Neural cell (in vitro differentiated cells): ENCODE measurements around the gene TMEM117.

Source experiments
- EP300 ChIP-seq: fragments of 450-650 bp; conservative IDR thresholded peaks from 2 replicates; pipeline ENCODE4 v1.6.1; 2014; ENCODE audit warnings: antibody characterized with exemption, mild to moderate bottlenecking, moderate library complexity; ENCODE audit not compliant: poor library complexity, severe bottlenecking
- EZH2 ChIP-seq: fragments of 200-600, 300-800 bp; shearing (Covaris generic), sonication (generic); IDR thresholded peaks from 2 replicates; pipeline ENCODE4 v1.6.1; 2014; ENCODE audit warnings: antibody characterized with exemption, low read length, borderline replicate concordance, mild to moderate bottlenecking; ENCODE audit not compliant: insufficient read depth, poor library complexity, severe bottlenecking
- MXI1 ChIP-seq: fragments of 450-650 bp; conservative IDR thresholded peaks from 2 replicates; pipeline ENCODE4 v1.6.1; 2014; ENCODE audit warnings: antibody characterized with exemption, mild to moderate bottlenecking; ENCODE audit not compliant: poor library complexity, severe bottlenecking
- POLR2AphosphoS5 ChIP-seq: IDR thresholded peaks from 2 replicates; pipeline ENCODE4 v1.6.1; 2012
- RAD21 ChIP-seq: fragments of 450-650 bp; conservative IDR thresholded peaks from 2 replicates; pipeline ENCODE4 v1.6.1; 2014; ENCODE audit warnings: antibody characterized with exemption, mild to moderate bottlenecking, moderate library complexity
- TAF1 ChIP-seq: IDR thresholded peaks from 2 replicates; pipeline ENCODE4 v1.6.1; 2012; ENCODE audit warnings: low read depth
- TF ChIP-seq, protein P1 (sequence below): fragments of 450-650 bp; IDR thresholded peaks from 2 replicates; pipeline ENCODE4 v1.5.1; 2014; ENCODE audit warnings: antibody characterized with exemption, mild to moderate bottlenecking, moderate library complexity; ENCODE audit not compliant: poor library complexity, severe bottlenecking
- TF ChIP-seq, protein P2 (sequence below): IDR thresholded peaks from 2 replicates; pipeline ENCODE4 v1.6.1; 2012; ENCODE audit warnings: borderline replicate concordance

GRCh38 chr12:43964961-43965360 is 129.1 kb downstream of the TMEM117 start:
- TF ChIP-seq POLR2AphosphoS5 (no peak), RAD21 (no peak), MXI1 (no peak), EZH2 (no peak), TAF1 (no peak), EP300 (no peak)
- TF ChIP-seq, protein P1, sequence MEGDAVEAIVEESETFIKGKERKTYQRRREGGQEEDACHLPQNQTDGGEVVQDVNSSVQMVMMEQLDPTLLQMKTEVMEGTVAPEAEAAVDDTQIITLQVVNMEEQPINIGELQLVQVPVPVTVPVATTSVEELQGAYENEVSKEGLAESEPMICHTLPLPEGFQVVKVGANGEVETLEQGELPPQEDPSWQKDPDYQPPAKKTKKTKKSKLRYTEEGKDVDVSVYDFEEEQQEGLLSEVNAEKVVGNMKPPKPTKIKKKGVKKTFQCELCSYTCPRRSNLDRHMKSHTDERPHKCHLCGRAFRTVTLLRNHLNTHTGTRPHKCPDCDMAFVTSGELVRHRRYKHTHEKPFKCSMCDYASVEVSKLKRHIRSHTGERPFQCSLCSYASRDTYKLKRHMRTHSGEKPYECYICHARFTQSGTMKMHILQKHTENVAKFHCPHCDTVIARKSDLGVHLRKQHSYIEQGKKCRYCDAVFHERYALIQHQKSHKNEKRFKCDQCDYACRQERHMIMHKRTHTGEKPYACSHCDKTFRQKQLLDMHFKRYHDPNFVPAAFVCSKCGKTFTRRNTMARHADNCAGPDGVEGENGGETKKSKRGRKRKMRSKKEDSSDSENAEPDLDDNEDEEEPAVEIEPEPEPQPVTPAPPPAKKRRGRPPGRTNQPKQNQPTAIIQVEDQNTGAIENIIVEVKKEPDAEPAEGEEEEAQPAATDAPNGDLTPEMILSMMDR = no peak
- TF ChIP-seq, protein P2, sequence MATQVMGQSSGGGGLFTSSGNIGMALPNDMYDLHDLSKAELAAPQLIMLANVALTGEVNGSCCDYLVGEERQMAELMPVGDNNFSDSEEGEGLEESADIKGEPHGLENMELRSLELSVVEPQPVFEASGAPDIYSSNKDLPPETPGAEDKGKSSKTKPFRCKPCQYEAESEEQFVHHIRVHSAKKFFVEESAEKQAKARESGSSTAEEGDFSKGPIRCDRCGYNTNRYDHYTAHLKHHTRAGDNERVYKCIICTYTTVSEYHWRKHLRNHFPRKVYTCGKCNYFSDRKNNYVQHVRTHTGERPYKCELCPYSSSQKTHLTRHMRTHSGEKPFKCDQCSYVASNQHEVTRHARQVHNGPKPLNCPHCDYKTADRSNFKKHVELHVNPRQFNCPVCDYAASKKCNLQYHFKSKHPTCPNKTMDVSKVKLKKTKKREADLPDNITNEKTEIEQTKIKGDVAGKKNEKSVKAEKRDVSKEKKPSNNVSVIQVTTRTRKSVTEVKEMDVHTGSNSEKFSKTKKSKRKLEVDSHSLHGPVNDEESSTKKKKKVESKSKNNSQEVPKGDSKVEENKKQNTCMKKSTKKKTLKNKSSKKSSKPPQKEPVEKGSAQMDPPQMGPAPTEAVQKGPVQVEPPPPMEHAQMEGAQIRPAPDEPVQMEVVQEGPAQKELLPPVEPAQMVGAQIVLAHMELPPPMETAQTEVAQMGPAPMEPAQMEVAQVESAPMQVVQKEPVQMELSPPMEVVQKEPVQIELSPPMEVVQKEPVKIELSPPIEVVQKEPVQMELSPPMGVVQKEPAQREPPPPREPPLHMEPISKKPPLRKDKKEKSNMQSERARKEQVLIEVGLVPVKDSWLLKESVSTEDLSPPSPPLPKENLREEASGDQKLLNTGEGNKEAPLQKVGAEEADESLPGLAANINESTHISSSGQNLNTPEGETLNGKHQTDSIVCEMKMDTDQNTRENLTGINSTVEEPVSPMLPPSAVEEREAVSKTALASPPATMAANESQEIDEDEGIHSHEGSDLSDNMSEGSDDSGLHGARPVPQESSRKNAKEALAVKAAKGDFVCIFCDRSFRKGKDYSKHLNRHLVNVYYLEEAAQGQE = no peak
